ENCODE measurements around the gene TOPAZ1. TPM values are rescaled to one million over a fixed set of nuclear protein-coding genes. Genes with fewer than 3 reads are reported as not detected.

TOPAZ1 gene
- total and polyA plus RNA-seq, 2 of the 4 experiments (the other 2 are of a cell fraction) = not detected

Other genes starting within 250 kb of the TOPAZ1 start
- 21.5 and 21.9 TPM in 2 replicates for gene TCAIM, start 96.9 kb downstream of the TOPAZ1 start, total RNA-seq (2012; rRNA removed)
- gene TCAIM, start 96.9 kb downstream of the TOPAZ1 start, polyA plus RNA-seq (2012; rRNA removed) = 8.1 and 11.0 TPM in 2 replicates
- 6.3 and 6.4 TPM in 2 replicates for gene ZNF445, start 235.8 kb downstream of the TOPAZ1 start, total RNA-seq (2012; rRNA removed)
- 2.4 and 3.3 TPM in 2 replicates for gene ZNF445, start 235.8 kb downstream of the TOPAZ1 start, polyA plus RNA-seq (2012; rRNA removed)

All from IMR-90 (cell line).